T-helper 22 cell (primary cell): ENCODE results near the gene FLYWCH1.

Source experiments
- DNase-seq: peaks from one replicate; pipeline ENCODE4 v3.0.0-alpha.2; 2020; ENCODE audit warnings: low read depth

FLYWCH1 gene

GRCh38 chr16:2983706-2984136 lies 72.0 kb downstream of the FLYWCH1 start:
- DNase-seq: no peak

DNA sequence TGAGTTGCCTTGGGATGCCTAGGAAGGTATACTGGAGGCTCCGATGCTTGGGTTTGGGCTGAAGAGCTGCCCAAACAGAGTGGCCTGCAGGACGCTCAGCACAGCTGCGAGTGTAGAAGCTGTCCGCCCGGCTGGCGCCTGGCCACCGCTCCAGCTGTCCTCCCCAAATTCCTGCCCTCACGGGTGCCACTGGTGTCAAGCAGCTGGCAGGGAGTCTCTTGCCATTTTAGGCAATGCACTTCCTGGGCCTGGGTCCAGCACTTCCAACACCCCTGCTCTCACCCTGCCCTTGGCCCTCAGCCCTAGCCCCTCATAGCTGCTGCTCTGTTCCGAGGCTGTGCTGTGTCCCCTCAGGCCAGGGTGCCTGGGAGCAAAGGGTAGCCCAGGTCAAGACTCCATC lies 73.7 kb downstream of the FLYWCH1 start:
- no peak for DNase-seq

GRCh38 chr16:2985893-2986355 lies 74.2 kb downstream of the FLYWCH1 start:
- no peak for DNase-seq

- no peak for DNase-seq
Observed at GRCh38 chr16:2986623-2987188, 75.0 kb downstream of the FLYWCH1 start.

DNA sequence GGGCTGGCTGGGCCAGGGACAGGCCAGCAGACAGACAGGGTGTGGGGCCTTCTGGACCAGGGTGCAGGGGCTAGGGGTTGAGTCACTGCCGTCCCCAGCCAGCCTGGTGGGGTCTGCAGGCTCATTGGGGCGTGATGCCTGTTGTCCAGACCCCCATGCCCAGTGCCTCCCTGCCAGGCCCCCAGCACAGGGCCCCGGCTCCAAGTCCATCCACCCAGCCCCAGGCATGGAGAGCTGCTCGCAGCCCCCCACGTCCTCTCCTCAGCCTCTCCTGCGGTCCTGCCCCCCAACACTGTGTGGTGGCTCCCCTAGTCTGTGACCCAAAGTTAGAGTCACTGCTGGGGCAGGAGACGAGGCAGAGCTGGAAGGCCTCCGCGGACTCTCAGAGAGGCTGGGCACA lies 75.6 kb downstream of the FLYWCH1 start:
- no peak for DNase-seq

GRCh38 chr16:2987833-2988232 lies 76.1 kb downstream of the FLYWCH1 start:
- no peak for DNase-seq

- DNase-seq: no peak
Observed at GRCh38 chr16:2988590-2989099, 76.9 kb downstream of the FLYWCH1 start.

- no peak for DNase-seq
Observed at GRCh38 chr16:2990891-2991290, 79.2 kb downstream of the FLYWCH1 start.

DNA sequence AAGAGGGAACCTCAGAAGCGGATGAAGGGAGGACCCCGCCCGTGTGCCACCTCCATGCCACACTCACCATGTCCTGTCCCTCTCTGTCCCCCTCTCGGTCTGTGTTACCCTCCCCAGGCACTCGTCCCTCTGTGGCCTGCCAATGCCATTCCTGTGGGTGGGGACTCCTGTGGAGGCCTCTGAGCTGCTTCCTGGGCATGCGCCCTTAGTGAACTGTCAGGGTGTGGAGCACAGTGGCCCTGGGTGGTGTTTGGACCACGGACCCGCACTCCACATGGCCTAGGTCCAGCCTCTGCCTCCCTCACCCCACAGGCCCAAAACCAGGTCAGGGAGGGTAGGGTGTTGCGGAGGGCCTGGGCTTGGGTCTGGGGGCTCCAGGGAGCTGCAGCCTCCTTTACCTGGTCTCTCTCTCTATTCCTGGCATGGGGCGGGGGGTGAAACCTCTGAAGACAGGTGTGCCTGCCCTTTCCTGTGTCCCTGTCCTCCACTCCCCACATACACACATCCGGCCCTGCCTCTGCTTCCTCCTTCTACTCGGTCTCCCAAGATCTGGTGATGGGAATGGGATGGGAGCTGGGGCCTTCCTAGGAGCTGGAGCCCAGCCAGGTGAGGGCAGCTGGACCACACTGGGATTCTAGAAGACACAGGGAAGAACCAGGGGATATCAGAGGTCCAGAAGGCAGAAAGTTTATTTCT lies 80.0 kb downstream of the FLYWCH1 start:
- DNase-seq: no peak

DNA sequence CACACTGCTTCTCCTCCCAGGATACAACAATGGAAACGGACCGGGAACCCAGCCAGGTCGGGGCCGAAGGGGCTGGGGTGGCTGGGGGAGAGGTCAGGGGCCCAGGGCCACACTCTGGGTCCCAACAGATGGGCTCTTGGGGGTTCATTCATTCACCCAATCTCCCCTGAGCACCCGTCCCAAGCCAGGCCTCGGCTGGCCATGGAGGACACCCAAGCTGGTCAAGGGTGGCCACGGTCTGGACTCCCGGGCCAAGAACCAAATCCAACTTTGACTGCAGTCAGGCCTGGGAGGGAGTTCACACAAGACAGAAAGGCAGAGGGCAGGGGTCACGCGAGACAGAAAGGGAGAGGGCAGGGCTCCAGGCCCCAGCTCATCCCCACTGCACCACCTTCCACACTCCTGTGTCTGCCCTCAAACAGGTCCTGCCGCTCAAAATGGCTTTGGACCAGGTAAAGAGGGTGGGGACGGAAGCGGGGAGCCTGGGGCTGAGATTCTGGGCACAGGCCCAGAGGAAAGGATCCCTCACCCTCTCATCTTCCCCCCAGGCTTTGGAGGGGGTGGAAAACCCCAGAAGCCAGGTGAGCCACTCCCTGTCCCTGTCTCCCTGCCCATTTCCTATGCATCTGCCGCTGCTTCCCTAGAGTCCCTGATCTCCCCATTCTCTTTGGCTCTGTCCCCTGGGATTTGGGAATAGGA lies 80.8 kb downstream of the FLYWCH1 start:
- DNase-seq: no peak

DNA sequence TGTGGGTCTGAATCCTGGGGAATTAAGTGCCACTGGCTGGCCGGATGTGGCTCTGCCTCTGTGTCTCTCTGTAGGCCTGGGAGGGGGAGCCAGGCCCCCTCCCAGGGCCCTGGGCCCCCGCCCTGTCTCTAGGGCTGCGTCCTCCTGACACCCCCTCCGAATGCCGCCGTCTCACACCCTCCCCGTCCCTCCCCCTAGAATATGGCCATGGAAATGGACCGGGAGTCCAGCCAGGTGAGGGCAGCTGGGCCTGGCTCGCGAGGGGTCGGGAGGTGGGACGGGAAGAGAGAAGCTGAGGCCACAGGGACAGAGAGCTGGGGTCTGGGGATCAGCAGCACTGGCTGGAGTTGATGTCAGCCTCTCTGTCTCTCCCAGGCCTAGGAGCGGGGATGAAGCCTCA lies 84.6 kb downstream of the FLYWCH1 start:
- DNase-seq: no peak

DNA sequence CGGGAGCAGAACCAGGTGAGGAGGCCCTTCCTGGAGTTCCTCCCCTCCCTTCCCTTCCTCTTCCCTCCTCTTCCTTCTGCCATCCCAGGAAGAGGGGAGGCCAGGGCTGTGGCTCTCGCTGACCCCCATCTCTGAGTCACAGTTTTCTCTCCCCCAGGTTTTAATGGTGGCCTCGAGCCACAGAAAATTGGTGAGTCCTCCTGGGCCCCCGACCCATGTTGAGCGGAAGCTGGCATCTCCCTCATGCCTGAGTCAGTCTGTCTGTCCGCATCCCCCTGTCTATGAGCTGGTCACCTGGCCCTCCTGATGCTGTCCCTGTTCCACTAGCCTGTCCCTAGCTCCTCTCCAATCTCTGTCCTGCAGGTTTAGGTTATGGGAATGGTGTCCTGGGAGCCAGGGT lies 88.2 kb downstream of the FLYWCH1 start:
- DNase-seq: no peak

DNA sequence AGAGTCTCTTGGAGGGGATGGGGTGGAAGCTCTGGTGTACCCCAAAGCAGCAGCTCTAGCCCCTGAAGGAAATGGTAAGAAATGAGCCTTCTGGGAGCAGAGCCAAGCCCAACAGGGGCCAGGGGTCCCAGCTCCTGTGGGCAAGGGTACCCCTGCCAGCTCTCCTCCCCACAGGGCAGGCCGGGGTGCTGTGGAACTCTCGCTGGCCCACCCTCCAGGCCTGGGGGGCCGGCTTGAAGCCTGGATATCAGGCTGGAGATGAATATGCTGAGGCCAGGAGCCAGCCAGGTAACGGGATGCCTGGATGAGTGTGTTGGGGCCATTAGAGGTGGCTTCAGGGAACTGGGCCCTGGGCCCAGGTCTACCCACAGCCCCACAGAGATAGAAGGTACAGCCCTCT lies 88.8 kb downstream of the FLYWCH1 start:
- DNase-seq: no peak
